Cardiac septum (tissue), 1 donor: ENCODE results near the gene HES6. TPM values are rescaled to one million over a fixed set of nuclear protein-coding genes. Genes with fewer than 3 reads are reported as not detected.

Experiments used
- DNase-seq: peaks from one replicate; pipeline ENCODE4 v3.0.0-alpha.2; 2020; ENCODE audit warnings: low spot score
- intact Hi-C: fragments of 100-400 bp; cut with DNase I; formaldehyde crosslinking; loops from one replicate; pipeline ENCODE4 v1.14.0; 2022
- total RNA-seq: library from RNA; stranded (reverse); fragmentation: NEBNext Ultra II Directional; extraction: Animal tissue kit (Norgen Biotek cat#: 25700); gene quantifications from one replicate; pipeline ENCODE4 v1.2.1, GENCODE V29; 2021
- donor health status: DM: no; HTN: no; CAD: no.

The HES6 gene
- total RNA-seq, 1 donor from 2014 or later, result 2.7 TPM

GRCh38 chr2:238257786-238258700 is 18.2 kb upstream of the HES6 start:
- DNase-seq, result no peak
- intact Hi-C loops, result no loop called here

- DNase-seq, result no peak
- intact Hi-C loops, result no loop called here
Measured at GRCh38 chr2:238256594-238257104, 16.8 kb upstream of the HES6 start.

GRCh38 chr2:238256111-238256510 is 16.3 kb upstream of the HES6 start:
- intact Hi-C loops, result no loop called here
- DNase-seq, result no peak

GRCh38 chr2:238255636-238256035 is 15.8 kb upstream of the HES6 start:
- DNase-seq, result no peak
- intact Hi-C loops, result no loop called here

GRCh38 chr2:238255151-238255551 is 15.3 kb upstream of the HES6 start:
- intact Hi-C loops, result no loop called here
- no peak for DNase-seq

GRCh38 chr2:238254095-238254723 is 14.4 kb upstream of the HES6 start:
- DNase-seq, result no peak
- intact Hi-C loops, result no loop called here

- DNase-seq, result no peak
- intact Hi-C loops, result no loop called here
Measured at GRCh38 chr2:238252766-238253630, 13.2 kb upstream of the HES6 start.

- no peak for DNase-seq
- intact Hi-C loops, result no loop called here
Measured at GRCh38 chr2:238251986-238252385, 12.1 kb upstream of the HES6 start.

GRCh38 chr2:238251331-238251730 is 11.5 kb upstream of the HES6 start:
- intact Hi-C loops, result no loop called here
- DNase-seq, result no peak

GRCh38 chr2:238250896-238251295 is 11.1 kb upstream of the HES6 start:
- intact Hi-C loops, result no loop called here
- DNase-seq, result no peak

- DNase-seq, result no peak
- intact Hi-C loops, result loop anchor here (10.0 kb wide), 1 partner anchor 183 kb away; the partner anchor contains the start of gene SCLY
Measured at GRCh38 chr2:238247841-238248453, 8.1 kb upstream of the HES6 start.

GRCh38 chr2:238247002-238247822 is 7.4 kb upstream of the HES6 start:
- no peak for DNase-seq
- intact Hi-C loops, result loop anchor here (10.0 kb wide), 1 partner anchor 182 kb away; the partner anchor contains the start of gene SCLY

- intact Hi-C loops, result loop anchor here (10.0 kb wide), 1 partner anchor 179 kb away; the partner anchor contains the start of gene SCLY
Measured at GRCh38 chr2:238244151-238244550, 4.3 kb upstream of the HES6 start.

GRCh38 chr2:238243496-238244076 is 3.7 kb upstream of the HES6 start:
- intact Hi-C loops, result loop anchor here (10.0 kb wide), 1 partner anchor 179 kb away; the partner anchor contains the start of gene SCLY
- no peak for DNase-seq

More at GRCh38 chr2:238244151-238244550, 4.3 kb upstream of the HES6 start:
- DNase-seq, result no peak

GRCh38 chr2:238242731-238243495 is 3.1 kb upstream of the HES6 start:
- no peak for DNase-seq
- intact Hi-C loops, result loop anchor here (10.0 kb wide), 1 partner anchor 178 kb away; the partner anchor contains the start of gene SCLY

GRCh38 chr2:238241970-238242369 is 2.1 kb upstream of the HES6 start:
- DNase-seq, result no peak
- intact Hi-C loops, result loop anchor here (2.0 to 10.0 kb wide), 2 partner anchors 37 to 177 kb away; partner anchors contain the start of gene SCLY
